Keratinocyte (primary cell): ENCODE data around the gene FAM217B. TPM values are rescaled to one million over a fixed set of nuclear protein-coding genes. Genes with fewer than 3 reads are reported as not detected.

Source experiments
- DNase-seq: peaks from one replicate; pipeline ENCODE4 v3.0.0-alpha.2; 2011; ENCODE audit warnings: low read depth, missing footprints, low spot score
- FAIRE-seq: peaks from 2 replicates; lab custom pipeline; 2011; peaks lifted over from hg19 to GRCh38; lab: Jason Lieb, UNC
- H2AFZ ChIP-seq: 2 replicates; pipeline ENCODE4 v1.6.0; 2012; ENCODE audit warnings: low read length, control low read depth, inconsistent platforms; ENCODE audit not compliant: control insufficient read depth
- H3K27ac ChIP-seq: 2 replicates; pipeline ENCODE4 v1.5.1; 2011; ENCODE audit warnings: low read length; ENCODE audit not compliant: control insufficient read depth, insufficient read depth
- H3K27me3 ChIP-seq: 3 replicates; pipeline ENCODE4 v1.6.0; 2011; ENCODE audit warnings: low read length; ENCODE audit not compliant: control insufficient read depth, insufficient read depth; ENCODE audit errors: extremely low read depth
- H3K36me3 ChIP-seq, 2 experiments: 2 replicates in 1 of 2; 3 replicates in 1 of 2; pipeline ENCODE4 v1.5.1; 2011; ENCODE audit warnings: low read length in 2 of 2, mild to moderate bottlenecking in 1 of 2; ENCODE audit not compliant: control insufficient read depth in 2 of 2, insufficient read depth in 2 of 2; ENCODE audit errors: extremely low read depth in 1 of 2
- H3K4me1 ChIP-seq: 3 replicates; pipeline ENCODE4 v1.5.1; 2011; ENCODE audit warnings: low read length; ENCODE audit not compliant: control insufficient read depth, insufficient read depth; ENCODE audit errors: extremely low read depth
- H3K4me2 ChIP-seq: 3 replicates; pipeline ENCODE4 v1.6.0; 2011; ENCODE audit warnings: low read depth, low read length; ENCODE audit not compliant: control insufficient read depth, insufficient read depth; ENCODE audit errors: extremely low read depth
- H3K4me3 ChIP-seq, 3 experiments: fragments of 200-600 bp in 1 of 3; sonication (generic) in 1 of 3; 2 replicates in 2 of 3; 3 replicates in 1 of 3; pipeline ENCODE4 v1.5.1; 2011 to 2016; ENCODE audit warnings: low read length in 3 of 3, mild to moderate bottlenecking in 3 of 3, control low read depth in 2 of 3, inconsistent platforms in 1 of 3, low read depth in 1 of 3, mixed read lengths in 1 of 3, mixed run types in 1 of 3, moderate library complexity in 1 of 3; ENCODE audit not compliant: control insufficient read depth in 2 of 3, insufficient read depth in 2 of 3; ENCODE audit errors: extremely low read depth in 1 of 3
- H3K79me2 ChIP-seq: 2 replicates; pipeline ENCODE4 v1.6.0; 2012; ENCODE audit warnings: low read length; ENCODE audit not compliant: control insufficient read depth, insufficient read depth
- H3K9ac ChIP-seq: 3 replicates; pipeline ENCODE4 v1.6.0; 2011; ENCODE audit warnings: low read length; ENCODE audit not compliant: control insufficient read depth, insufficient read depth; ENCODE audit errors: extremely low read depth
- H3K9me1 ChIP-seq: 3 replicates; pipeline ENCODE4 v1.6.0; 2011; ENCODE audit warnings: low read length; ENCODE audit not compliant: control insufficient read depth, insufficient read depth; ENCODE audit errors: extremely low read depth
- H3K9me3 ChIP-seq: 2 replicates; pipeline ENCODE4 v1.5.1; 2012; ENCODE audit warnings: low read depth, low read length; ENCODE audit not compliant: control insufficient read depth
- H4K20me1 ChIP-seq: 3 replicates; pipeline ENCODE4 v1.6.0; 2011; ENCODE audit warnings: low read length; ENCODE audit not compliant: control insufficient read depth, insufficient read depth; ENCODE audit errors: extremely low read depth
- EZH2 ChIP-seq: IDR thresholded peaks from one replicate; pipeline ENCODE4 v1.6.1; 2012; ENCODE audit warnings: inconsistent platforms, mild to moderate bottlenecking, low read length, moderate library complexity
- dilution Hi-C: fragments of 300-500 bp; cut with MboI; formaldehyde crosslinking; loops from one replicate; pipeline ENCODE4 v1.7.0; 2020; ENCODE audit warnings: low sequenced_read_pairs; ENCODE audit not compliant: extremely low pct_ligation_motif_present
- polyA plus RNA-seq, 5 experiments: library from polyadenylated mRNA; depleted of rRNA in 3 of 5; stranded (reverse) in 3 of 5; stranded (forward) in 1 of 5; unstranded in 1 of 5; fragments of >200 nt; gene quantifications; 1 replicate in 1 of 5; 2 replicates in 3 of 5; 3 replicates in 1 of 5; pipeline versions ENCODE4 v1.2.1 to v1.2.3, GENCODE V29; 2011 to 2012; ENCODE audit warnings: missing spikeins in 2 of 5, low read depth in 1 of 5, low replicate concordance in 1 of 5
- TF ChIP-seq, protein P1 (sequence below), 3 experiments: IDR thresholded peaks in 1 of 3; conservative IDR thresholded peaks in 1 of 3; optimal IDR thresholded peaks in 1 of 3; 2 replicates in 2 of 3; 3 replicates in 1 of 3; pipeline versions ENCODE3 to v1.5.1; 2011; ENCODE audit warnings: low read length in 3 of 3, mild to moderate bottlenecking in 3 of 3, moderate library complexity in 2 of 3, control low read depth in 1 of 3, inconsistent platforms in 1 of 3; ENCODE audit not compliant: insufficient read depth in 2 of 3; ENCODE audit errors: extremely low read depth in 1 of 3

Gene FAM217B
- polyA plus RNA-seq, 1 donor (not counting 4 experiments of a cell fraction or from before 2014, with no cell fraction given) = 10.1 TPM

DNA sequence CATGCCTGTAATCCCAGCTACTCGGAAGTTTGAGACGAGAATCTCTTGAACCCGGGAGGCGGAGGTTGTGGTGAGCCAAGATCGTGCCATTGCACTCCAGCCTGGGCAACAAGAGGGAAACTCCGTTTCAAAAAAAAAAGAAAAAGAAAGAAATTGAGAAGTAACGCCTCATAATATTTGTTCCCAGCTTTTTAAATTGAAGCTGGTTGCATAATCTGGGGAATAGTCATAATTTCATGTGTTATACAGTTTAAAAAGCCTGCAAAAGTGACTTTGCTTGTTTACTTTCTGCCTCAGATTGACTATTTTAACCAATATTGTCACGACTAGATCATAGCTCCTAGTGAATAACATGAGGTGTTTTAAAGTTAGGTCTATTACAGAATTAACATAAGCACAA is 7.2 kb downstream of the FAM217B start:
- Histone ChIP-seq H3K4me3 (no peak overlapping the region), H4K20me1 (no peaks in the 10 kb centered on the region), H3K9me3 (no peaks in the 10 kb centered on the region), H3K4me2 (no peak overlapping the region), H3K27ac (no peak overlapping the region), H3K27me3 (no peaks in the 10 kb centered on the region), H2AFZ (no peak overlapping the region), H3K79me2 (no peaks in the 10 kb centered on the region), H3K9me1 (no peaks in the 10 kb centered on the region), H3K9ac (no peak overlapping the region), H3K4me1 (no peaks in the 10 kb centered on the region), H3K36me3 (peaks cover 7 to 9% of the 10 kb centered on the region in 2 experiments)
- dilution Hi-C loops = no loop called here
- DNase-seq = no peak
- TF ChIP-seq EZH2 = no peak
- TF ChIP-seq, protein P1, sequence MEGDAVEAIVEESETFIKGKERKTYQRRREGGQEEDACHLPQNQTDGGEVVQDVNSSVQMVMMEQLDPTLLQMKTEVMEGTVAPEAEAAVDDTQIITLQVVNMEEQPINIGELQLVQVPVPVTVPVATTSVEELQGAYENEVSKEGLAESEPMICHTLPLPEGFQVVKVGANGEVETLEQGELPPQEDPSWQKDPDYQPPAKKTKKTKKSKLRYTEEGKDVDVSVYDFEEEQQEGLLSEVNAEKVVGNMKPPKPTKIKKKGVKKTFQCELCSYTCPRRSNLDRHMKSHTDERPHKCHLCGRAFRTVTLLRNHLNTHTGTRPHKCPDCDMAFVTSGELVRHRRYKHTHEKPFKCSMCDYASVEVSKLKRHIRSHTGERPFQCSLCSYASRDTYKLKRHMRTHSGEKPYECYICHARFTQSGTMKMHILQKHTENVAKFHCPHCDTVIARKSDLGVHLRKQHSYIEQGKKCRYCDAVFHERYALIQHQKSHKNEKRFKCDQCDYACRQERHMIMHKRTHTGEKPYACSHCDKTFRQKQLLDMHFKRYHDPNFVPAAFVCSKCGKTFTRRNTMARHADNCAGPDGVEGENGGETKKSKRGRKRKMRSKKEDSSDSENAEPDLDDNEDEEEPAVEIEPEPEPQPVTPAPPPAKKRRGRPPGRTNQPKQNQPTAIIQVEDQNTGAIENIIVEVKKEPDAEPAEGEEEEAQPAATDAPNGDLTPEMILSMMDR (optimal IDR thresholded peaks at IDR 0.05 in 1 of 3, IDR thresholded peaks at IDR 0.05 in 1 of 3, conservative IDR thresholded peaks at IDR 0.05 in 1 of 3; ENCODE audit: extremely low read depth in 1 of 3, insufficient read depth in 2 of 3, low read length in 3 of 3) = no peak
- FAIRE-seq = no peak

- Histone ChIP-seq H3K79me2 (no peaks in the 10 kb centered on the region), H3K27me3 (no peaks in the 10 kb centered on the region), H3K9ac (no peak overlapping the region), H3K4me1 (no peaks in the 10 kb centered on the region), H3K9me1 (no peaks in the 10 kb centered on the region), H3K4me2 (no peak overlapping the region), H3K36me3 (peaks cover 7 to 9% of the 10 kb centered on the region in 2 experiments), H3K4me3 (no peak overlapping the region), H3K27ac (no peak overlapping the region), H3K9me3 (no peaks in the 10 kb centered on the region), H4K20me1 (no peaks in the 10 kb centered on the region), H2AFZ (no peak overlapping the region)
- DNase-seq (no peak), FAIRE-seq (no peak)
- dilution Hi-C loops = no loop called here
- TF ChIP-seq, protein P1 (optimal IDR thresholded peaks at IDR 0.05 in 1 of 3, IDR thresholded peaks at IDR 0.05 in 1 of 3, conservative IDR thresholded peaks at IDR 0.05 in 1 of 3; ENCODE audit: extremely low read depth in 1 of 3, insufficient read depth in 2 of 3, low read length in 3 of 3) = no peak
- no peak for TF ChIP-seq EZH2
Observed at GRCh38 chr20:59948212-59948611, 8.0 kb downstream of the FAM217B start.
